Lower leg skin (tissue), 4 donors: ENCODE results near the gene BPIFB1. TPM values are rescaled to one million over a fixed set of nuclear protein-coding genes. Genes with fewer than 3 reads are reported as not detected.
A peak's percentile ranks its signal among the peaks of the same experiment; 100 is the strongest.

ENCODE experiments used
- DNase-seq, 2 donors: peaks; one replicate each; pipeline ENCODE4 v3.0.0-alpha.2; 2019; ENCODE audit warnings: low spot score in 2 of 2
- H3K4me3 ChIP-seq: fragments of 200-600 bp; sonication (generic); 2 replicates; pipeline ENCODE4 v1.5.1; 2017; ENCODE audit warnings: mild to moderate bottlenecking, low read depth; ENCODE audit not compliant: poor library complexity, severe bottlenecking
- CTCF ChIP-seq, 3 donors: fragments of 450-650 bp; IDR thresholded peaks; one replicate each; pipeline ENCODE4 v1.5.1; 2016; ENCODE audit warnings: antibody characterized with exemption in 3 of 3, mild to moderate bottlenecking in 3 of 3, moderate library complexity in 2 of 3
- POLR2A ChIP-seq, 2 donors: fragments of 450-650 bp; IDR thresholded peaks; one replicate each; pipeline ENCODE4 v1.6.1; 2016 to 2017; ENCODE audit warnings: antibody characterized with exemption in 2 of 2, mild to moderate bottlenecking in 1 of 2, moderate library complexity in 1 of 2
- WGBS, 2 donors: methylation state at CpG; one replicate each; pipeline ENCODE4 v1.1.5; 2018; 5-methylcytosine and 5-hydroxymethylcytosine counted together
- intact Hi-C: fragments of 100-400 bp; cut with DNase I; formaldehyde crosslinking; loops from one replicate; pipeline ENCODE4 v1.15.0; 2023; ENCODE audit warnings: low total_unique reads
- total RNA-seq, 4 donors: library from RNA; depleted of rRNA; stranded (reverse); fragments of >200 nt; gene quantifications; one replicate each; pipeline ENCODE4 v1.1.0, GENCODE V29; 2016

BPIFB1 gene
- total RNA-seq, 4 donors from 2014 or later = not detected

GRCh38 chr20:33273117-33273851 lies 9.7 kb upstream of the BPIFB1 start:
- H3K4me3 ChIP-seq = no peak overlapping the region
- intact Hi-C loops = no loop called here
- DNase-seq = no peak
- TF ChIP-seq CTCF (IDR thresholded peaks at IDR 0.05) (no peak), POLR2A (IDR thresholded peaks at IDR 0.05) (no peak)
- 62 to 65% methylated on average over 13 of the region's 13 CpGs for WGBS, 2 donors

GRCh38 chr20:33275215-33275614 lies 7.8 kb upstream of the BPIFB1 start:
- H3K4me3 ChIP-seq = no peak overlapping the region
- 68 to 72% methylated on average over 8 of the region's 8 CpGs for WGBS, 2 donors
- intact Hi-C loops = no loop called here
- no peak for DNase-seq
- no peak for TF ChIP-seq CTCF (IDR thresholded peaks at IDR 0.05)
- TF ChIP-seq POLR2A (IDR thresholded peaks at IDR 0.05) = no peak

- no peak overlapping the region for H3K4me3 ChIP-seq
- intact Hi-C loops = no loop called here
- no peak for TF ChIP-seq CTCF (IDR thresholded peaks at IDR 0.05)
- no peak for TF ChIP-seq POLR2A (IDR thresholded peaks at IDR 0.05)
- DNase-seq = peak in 1 of 2 donors; percentile 82
- 68 to 71% methylated on average over 3 of the region's 3 CpGs for WGBS, 2 donors
These were observed 7.1 kb upstream of the BPIFB1 start for GRCh38 chr20:33275871-33276270.

- DNase-seq = peak in 1 of 2 donors; percentile 71
- TF ChIP-seq POLR2A (IDR thresholded peaks at IDR 0.05) (no peak), CTCF (IDR thresholded peaks at IDR 0.05) (no peak)
- no peak overlapping the region for H3K4me3 ChIP-seq
- intact Hi-C loops = no loop called here
- 64 to 74% methylated on average over 10 to 11 of the region's 12 CpGs for WGBS, 2 donors
These were observed 6.5 kb upstream of the BPIFB1 start for GRCh38 chr20:33276303-33277113.

GRCh38 chr20:33277471-33278441 lies 5.3 kb upstream of the BPIFB1 start:
- 47 to 48% methylated on average over 13 of the region's 13 CpGs for WGBS, 2 donors
- peak in 1 of 2 donors; percentile 36 for DNase-seq
- no peak overlapping the region for H3K4me3 ChIP-seq
- intact Hi-C loops = no loop called here
- TF ChIP-seq CTCF (IDR thresholded peaks at IDR 0.05) = peak in 1 of 3 donors; percentile 6
- no peak for TF ChIP-seq POLR2A (IDR thresholded peaks at IDR 0.05)
